Mucosa of descending colon (tissue), 3 donors: ENCODE results near the gene RTN4IP1. TPM values are rescaled to one million over a fixed set of nuclear protein-coding genes. Genes with fewer than 3 reads are reported as not detected.
A peak's percentile ranks its signal among the peaks of the same experiment; 100 is the strongest.

ENCODE experiments used
- ATAC-seq: fragments of 200-7000 bp; cut with Tn5 transposase; one replicate; pipeline ENCODE4 v1.9.1; 2020; ENCODE audit warnings: mild to moderate bottlenecking, moderate library complexity
- DNase-seq, 3 donors: peaks; one replicate each; pipeline ENCODE4 v3.0.0-alpha.2; 2020
- H3K36me3 ChIP-seq: fragments of 200-600 bp; one replicate; pipeline ENCODE4 v1.8.0; 2021; ENCODE audit warnings: low read depth, mild to moderate bottlenecking
- H3K4me1 ChIP-seq: fragments of 200-600 bp; one replicate; pipeline ENCODE4 v1.8.0; 2021; ENCODE audit warnings: low read depth, mild to moderate bottlenecking
- H3K4me3 ChIP-seq: fragments of 200-600 bp; one replicate; pipeline ENCODE4 v1.8.0; 2021; ENCODE audit warnings: mild to moderate bottlenecking
- H3K9me3 ChIP-seq: fragments of 200-600 bp; one replicate; pipeline ENCODE4 v1.8.0; 2021; ENCODE audit warnings: mild to moderate bottlenecking
- intact Hi-C, 2 donors: fragments of 100-400 bp; cut with DNase I in 1 of 2; cut with micrococcal nuclease in 1 of 2; formaldehyde crosslinking; loops; one replicate each; pipeline versions ENCODE4 v1.11.0 to v1.11.1; 2022; cut with DNase I, micrococcal nuclease
- total RNA-seq, 3 donors: library from RNA; stranded (reverse); fragmentation: NEBNext Ultra II Directional in 2 of 3; extraction: Animal tissue kit (Norgen Biotek cat#: 25700) in 2 of 3; gene quantifications; one replicate each; pipeline versions ENCODE4 v1.2.1 to v1.2.4, GENCODE V29; 2021 to 2023
- TF ChIP-seq, protein P1 (sequence below): fragments of 200-600 bp; IDR thresholded peaks from one replicate; pipeline ENCODE4 v1.8.0; 2022; ENCODE audit warnings: antibody characterized with exemption, mild to moderate bottlenecking
- donor health status: DM: no; HTN: no; CAD: no; lungs with moderate emphysema.
- donor health status: DM: no; HTN: no; CAD: no.
- donor health status: DM: no; HTN: yes; CAD: no.

Gene RTN4IP1
- total RNA-seq, 3 donors from 2014 or later: 8.3 to 12.8 (median 9.8) TPM

DNA sequence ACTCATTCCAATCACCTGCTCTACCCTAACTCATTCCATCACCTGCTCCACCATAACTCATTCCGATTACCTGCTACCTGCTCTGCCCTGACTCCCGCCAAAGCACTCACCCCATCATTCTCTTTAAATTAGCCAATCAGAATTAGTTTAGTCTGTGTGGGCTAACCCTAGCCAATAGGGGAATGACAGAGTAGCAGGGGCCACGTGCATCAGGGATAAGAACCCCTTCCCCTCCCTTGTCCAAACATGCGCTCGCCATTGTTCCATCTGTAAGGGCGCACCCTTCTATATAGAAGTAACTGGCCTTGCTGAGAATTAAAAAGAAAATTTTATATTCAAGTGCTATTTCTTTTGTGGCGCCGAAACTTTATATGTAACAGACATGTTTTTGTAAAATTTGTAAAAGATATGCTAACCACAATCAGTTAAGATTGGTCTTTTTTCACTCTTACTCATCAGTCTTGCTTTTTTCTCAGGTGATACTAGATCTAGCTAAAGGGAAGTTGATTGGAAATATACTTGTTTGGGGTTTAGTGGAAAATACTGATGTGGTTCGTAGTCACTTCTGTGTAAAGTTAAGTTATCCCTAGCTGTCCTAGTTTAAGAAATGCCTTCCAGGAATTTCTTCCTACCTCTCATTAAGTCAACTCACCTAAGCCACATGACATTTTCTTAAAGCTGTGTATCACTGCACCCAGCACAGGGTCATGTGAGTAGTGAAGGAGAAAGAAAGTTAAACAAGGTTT is 16.5 kb downstream of the RTN4IP1 start:
- no peaks in the 10 kb centered on the region for H3K4me1 ChIP-seq
- ATAC-seq: no peak
- DNase-seq: no peak
- H3K36me3 ChIP-seq: no peaks in the 10 kb centered on the region
- TF ChIP-seq, protein P1, sequence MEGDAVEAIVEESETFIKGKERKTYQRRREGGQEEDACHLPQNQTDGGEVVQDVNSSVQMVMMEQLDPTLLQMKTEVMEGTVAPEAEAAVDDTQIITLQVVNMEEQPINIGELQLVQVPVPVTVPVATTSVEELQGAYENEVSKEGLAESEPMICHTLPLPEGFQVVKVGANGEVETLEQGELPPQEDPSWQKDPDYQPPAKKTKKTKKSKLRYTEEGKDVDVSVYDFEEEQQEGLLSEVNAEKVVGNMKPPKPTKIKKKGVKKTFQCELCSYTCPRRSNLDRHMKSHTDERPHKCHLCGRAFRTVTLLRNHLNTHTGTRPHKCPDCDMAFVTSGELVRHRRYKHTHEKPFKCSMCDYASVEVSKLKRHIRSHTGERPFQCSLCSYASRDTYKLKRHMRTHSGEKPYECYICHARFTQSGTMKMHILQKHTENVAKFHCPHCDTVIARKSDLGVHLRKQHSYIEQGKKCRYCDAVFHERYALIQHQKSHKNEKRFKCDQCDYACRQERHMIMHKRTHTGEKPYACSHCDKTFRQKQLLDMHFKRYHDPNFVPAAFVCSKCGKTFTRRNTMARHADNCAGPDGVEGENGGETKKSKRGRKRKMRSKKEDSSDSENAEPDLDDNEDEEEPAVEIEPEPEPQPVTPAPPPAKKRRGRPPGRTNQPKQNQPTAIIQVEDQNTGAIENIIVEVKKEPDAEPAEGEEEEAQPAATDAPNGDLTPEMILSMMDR: no peak
- no peak overlapping the region for H3K4me3 ChIP-seq
- intact Hi-C loops: no loop called here
- no peaks in the 10 kb centered on the region for H3K9me3 ChIP-seq

DNA sequence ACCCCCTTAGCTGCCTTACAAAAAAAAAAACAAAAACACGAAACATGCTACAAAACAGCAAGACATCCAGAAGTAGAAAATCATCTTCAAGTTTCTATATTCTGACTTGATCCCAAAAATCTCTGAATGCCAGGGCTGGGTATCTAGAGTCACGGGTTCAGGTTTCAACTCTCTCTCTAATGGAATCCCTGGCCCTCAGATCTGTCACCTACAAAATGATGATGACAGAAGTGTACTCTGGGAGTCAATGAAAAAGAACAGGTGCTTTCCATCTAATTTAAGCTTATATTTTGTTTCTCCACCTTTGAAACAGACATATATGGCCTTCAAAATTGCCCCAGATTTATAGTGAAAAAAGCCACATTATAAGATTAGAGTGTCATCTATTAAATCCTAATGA is 18.3 kb downstream of the RTN4IP1 start:
- no peaks in the 10 kb centered on the region for H3K36me3 ChIP-seq
- ATAC-seq (no peak), DNase-seq (no peak)
- no peak overlapping the region for H3K4me3 ChIP-seq
- intact Hi-C loops: no loop called here
- H3K4me1 ChIP-seq: no peaks in the 10 kb centered on the region
- no peaks in the 10 kb centered on the region for H3K9me3 ChIP-seq
- TF ChIP-seq, protein P1: no peak

DNA sequence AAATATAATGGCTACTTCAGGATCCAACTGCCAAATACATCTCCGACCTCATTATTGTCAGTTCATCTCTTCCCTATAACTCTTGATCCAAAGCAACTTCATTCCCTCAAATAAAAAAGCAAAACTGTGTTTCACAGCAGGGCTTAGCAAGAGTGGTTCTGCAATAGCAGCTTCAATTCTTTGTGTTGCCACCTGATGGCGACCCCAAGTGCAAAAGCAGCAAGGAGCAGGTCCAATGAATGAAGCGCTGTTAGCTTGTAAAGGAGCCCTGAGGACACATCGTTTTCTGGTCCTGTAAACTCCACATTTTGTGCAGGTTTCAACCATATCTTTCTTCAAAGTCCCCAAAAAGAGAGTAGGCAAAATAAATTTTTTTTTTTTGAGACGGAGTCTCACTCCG is 19.6 kb downstream of the RTN4IP1 start:
- Histone ChIP-seq H3K4me1 (no peaks in the 10 kb centered on the region), H3K36me3 (no peaks in the 10 kb centered on the region), H3K4me3 (no peak overlapping the region), H3K9me3 (no peaks in the 10 kb centered on the region)
- intact Hi-C loops: loop anchor here in 1 of 2 donors (5.0 kb wide), 1 partner anchor 368 kb away; no protein-coding TSS in a partner anchor
- DNase-seq: peak in 2 of 3 donors; percentile 35 to 36
- TF ChIP-seq, protein P1: no peak
- ATAC-seq: peak; percentile 57

DNA sequence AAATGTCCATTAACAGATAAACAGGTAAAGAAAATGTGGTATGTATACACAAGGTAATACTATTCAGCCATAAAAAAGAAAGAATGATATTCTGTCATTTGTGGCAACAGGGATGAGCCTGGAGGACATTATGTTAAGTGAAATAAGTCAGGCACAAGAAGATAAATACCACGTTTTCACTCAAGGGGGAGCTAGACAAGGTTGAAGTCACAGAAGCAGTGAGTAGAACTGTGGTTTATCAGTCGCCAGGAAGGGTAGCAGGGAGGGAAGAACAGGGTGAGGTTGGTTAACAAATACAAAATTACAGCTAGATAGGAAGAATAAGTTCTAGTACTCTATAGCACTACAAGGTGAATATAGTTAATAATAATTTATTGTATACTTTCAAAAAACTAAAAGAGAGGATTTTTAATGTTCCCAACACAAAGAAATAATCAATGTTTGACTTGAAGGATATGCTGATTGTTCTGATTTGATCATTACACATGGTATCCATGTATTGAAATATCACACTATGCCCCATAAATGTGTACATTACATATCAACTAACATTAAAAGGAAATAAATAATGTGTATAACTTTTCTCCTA is 21.1 kb downstream of the RTN4IP1 start:
- TF ChIP-seq, protein P1: no peak
- no peaks in the 10 kb centered on the region for H3K4me1 ChIP-seq
- ATAC-seq (peak; percentile 93), DNase-seq (peak in 1 of 3 donors; percentile 77)
- intact Hi-C loops: loop anchor here in 1 of 2 donors (5.0 kb wide), 1 partner anchor 369 kb away; no protein-coding TSS in a partner anchor
- H3K4me3 ChIP-seq: no peak overlapping the region
- H3K9me3 ChIP-seq: no peaks in the 10 kb centered on the region
- H3K36me3 ChIP-seq: no peaks in the 10 kb centered on the region

GRCh38 chr6:106600329-106600728 is 29.0 kb downstream of the RTN4IP1 start:
- H3K9me3 ChIP-seq: no peaks in the 10 kb centered on the region
- TF ChIP-seq, protein P1: no peak
- H3K36me3 ChIP-seq: no peaks in the 10 kb centered on the region
- DNase-seq: no peak
- no peaks in the 10 kb centered on the region for H3K4me1 ChIP-seq
- H3K4me3 ChIP-seq: no peak overlapping the region
- intact Hi-C loops: no loop called here
- ATAC-seq: no peak
